MM.1S (cell line): Measurements from ENCODE around the gene IGSF11.

ENCODE experiments used
- EZH2 ChIP-seq: fragments of 300-600 bp; sonication (generic); optimal IDR thresholded peaks from 2 replicates; pipeline ENCODE3; 2017; ENCODE audit warnings: low read depth, mild to moderate bottlenecking, antibody characterized with exemption, low read length, mixed read lengths
- EZH2phosphoT487 ChIP-seq: fragments of 300-600 bp; sonication (generic); IDR thresholded peaks from 2 replicates; pipeline ENCODE4 v1.6.1; 2018; ENCODE audit warnings: antibody characterized with exemption, low read length
- TF ChIP-seq, protein P1 (sequence below): fragments of 300-600 bp; sonication (generic); IDR thresholded peaks from 2 replicates; pipeline ENCODE4 v1.5.1; 2016; ENCODE audit warnings: antibody characterized with exemption, low read length, mixed read lengths

DNA sequence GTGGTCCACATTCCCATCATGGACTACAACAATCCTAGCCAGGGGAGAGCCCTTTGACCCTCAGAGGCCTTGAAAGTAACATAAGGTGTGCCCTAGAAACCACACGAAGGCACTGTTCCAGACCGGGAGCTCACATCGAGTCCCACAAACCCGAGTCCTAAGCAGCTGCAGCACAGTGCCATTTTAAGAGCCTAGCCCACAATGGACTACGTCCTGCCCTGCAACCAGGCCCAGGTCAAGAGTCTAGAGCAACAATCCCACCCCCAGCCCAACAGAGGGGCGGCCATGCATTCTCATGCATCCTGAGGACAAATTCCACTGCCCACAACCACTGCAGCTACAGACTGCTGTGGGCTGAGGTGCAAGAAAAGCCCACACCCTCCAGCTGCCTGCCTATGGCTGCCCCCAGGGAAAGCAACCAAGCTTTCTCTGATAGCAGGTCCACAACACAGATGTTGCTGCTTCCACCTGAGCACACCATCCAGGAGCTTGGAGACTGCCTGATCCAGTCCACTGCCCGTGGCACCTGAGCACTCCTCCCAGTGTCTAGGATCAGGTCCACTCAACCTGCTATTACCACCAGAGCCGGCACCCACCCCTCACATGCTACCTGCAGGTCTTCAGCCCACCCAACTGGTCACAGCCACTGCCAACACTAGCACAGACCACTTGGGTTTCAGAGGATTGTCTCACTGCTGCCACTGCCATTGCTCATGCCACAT, 56.8 kb downstream of the IGSF11 start:
- TF ChIP-seq, protein P1, sequence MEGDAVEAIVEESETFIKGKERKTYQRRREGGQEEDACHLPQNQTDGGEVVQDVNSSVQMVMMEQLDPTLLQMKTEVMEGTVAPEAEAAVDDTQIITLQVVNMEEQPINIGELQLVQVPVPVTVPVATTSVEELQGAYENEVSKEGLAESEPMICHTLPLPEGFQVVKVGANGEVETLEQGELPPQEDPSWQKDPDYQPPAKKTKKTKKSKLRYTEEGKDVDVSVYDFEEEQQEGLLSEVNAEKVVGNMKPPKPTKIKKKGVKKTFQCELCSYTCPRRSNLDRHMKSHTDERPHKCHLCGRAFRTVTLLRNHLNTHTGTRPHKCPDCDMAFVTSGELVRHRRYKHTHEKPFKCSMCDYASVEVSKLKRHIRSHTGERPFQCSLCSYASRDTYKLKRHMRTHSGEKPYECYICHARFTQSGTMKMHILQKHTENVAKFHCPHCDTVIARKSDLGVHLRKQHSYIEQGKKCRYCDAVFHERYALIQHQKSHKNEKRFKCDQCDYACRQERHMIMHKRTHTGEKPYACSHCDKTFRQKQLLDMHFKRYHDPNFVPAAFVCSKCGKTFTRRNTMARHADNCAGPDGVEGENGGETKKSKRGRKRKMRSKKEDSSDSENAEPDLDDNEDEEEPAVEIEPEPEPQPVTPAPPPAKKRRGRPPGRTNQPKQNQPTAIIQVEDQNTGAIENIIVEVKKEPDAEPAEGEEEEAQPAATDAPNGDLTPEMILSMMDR: no peak
- TF ChIP-seq EZH2phosphoT487 (no peak), EZH2 (no peak)
